Measurements from ENCODE around the gene OR6F1.
"Not testable (repeated sequence)": the region's sequence is repeated elsewhere in the genome, so short reads cannot be mapped to it uniquely, and the experiment has no call there.

The OR6F1 gene

GRCh38 chr1:247716546-247716945, at the start of gene OR6F1:
Gene OR6F1, minus strand, starts transcription at chr1:247716646. Its CDS starts 3,891 bp downstream, at chr1:247712755.
- Histone ChIP-seq H3K4me3 (no peak within 1 kb of the TSS), H3K9me3 (no peaks in the 10 kb centered on the region), H3K36me3 (replicated peaks) (no peaks in the 10 kb centered on the region), H3K4me1 (no peaks in the 10 kb centered on the region), H3K27me3 (ENCODE audit: low read depth) (no peaks in the 10 kb centered on the region)
- in situ Hi-C loops (cut with MboI; ENCODE audit: low sequenced_read_pairs) = no loop called here
- DNase-seq (ENCODE audit: low spot score in 2 of 2) = no peak

- Histone ChIP-seq H3K36me3 (replicated peaks) (no peaks in the 10 kb centered on the region), H3K4me1 (no peaks in the 10 kb centered on the region), H3K4me3 (no peak within 1 kb of the TSS), H3K9me3 (no peaks in the 10 kb centered on the region), H3K27me3 (ENCODE audit: low read depth) (no peaks in the 10 kb centered on the region)
- in situ Hi-C loops (cut with MboI; ENCODE audit: low sequenced_read_pairs) = no loop called here
- DNase-seq (ENCODE audit: low spot score in 2 of 2) = no peak
Observed at GRCh38 chr1:247760456-247760855, 44.0 kb upstream of the OR6F1 start, which contains the start of gene OR1C1. Gene OR1C1, minus strand, starts transcription at chr1:247760556. Its CDS starts 2,150 bp downstream, at chr1:247758406.

GRCh38 chr1:247754311-247754710, 37.9 kb upstream of the OR6F1 start:
- H3K4me1 ChIP-seq; H3K27me3 ChIP-seq (ENCODE audit: low read depth); DNase-seq (ENCODE audit: low spot score in 2 of 2); in situ Hi-C loops (cut with MboI; ENCODE audit: low sequenced_read_pairs); H3K9me3 ChIP-seq; H3K36me3 ChIP-seq (replicated peaks); H3K4me3 ChIP-seq: not testable (repeated sequence)

- H3K4me1 ChIP-seq = no peaks in the 10 kb centered on the region
- H3K27me3 ChIP-seq (ENCODE audit: low read depth) = no peaks in the 10 kb centered on the region
- in situ Hi-C loops (cut with MboI; ENCODE audit: low sequenced_read_pairs) = no loop called here
- no peak for DNase-seq (ENCODE audit: low spot score in 2 of 2)
- no peak overlapping the region for H3K4me3 ChIP-seq
- no peaks in the 10 kb centered on the region for H3K36me3 ChIP-seq (replicated peaks)
- no peaks in the 10 kb centered on the region for H3K9me3 ChIP-seq
Observed at GRCh38 chr1:247749870-247750269, 33.4 kb upstream of the OR6F1 start.

- no peak for DNase-seq (ENCODE audit: low spot score in 2 of 2)
- in situ Hi-C loops (cut with MboI; ENCODE audit: low sequenced_read_pairs) = no loop called here
- no peaks in the 10 kb centered on the region for H3K27me3 ChIP-seq (ENCODE audit: low read depth)
- H3K36me3 ChIP-seq (replicated peaks) = no peaks in the 10 kb centered on the region
- H3K9me3 ChIP-seq = no peaks in the 10 kb centered on the region
- H3K4me3 ChIP-seq = no peak within 1 kb of the TSS
- no peaks in the 10 kb centered on the region for H3K4me1 ChIP-seq
Observed at GRCh38 chr1:247748041-247748440, 31.6 kb upstream of the OR6F1 start, which contains the start of gene OR14A2. Gene OR14A2, minus strand, starts transcription at chr1:247748141.

GRCh38 chr1:247747616-247748015, 31.2 kb upstream of the OR6F1 start:
- H3K9me3 ChIP-seq = no peaks in the 10 kb centered on the region
- H3K4me3 ChIP-seq = no peak overlapping the region

GRCh38 chr1:247746391-247746935, 30.0 kb upstream of the OR6F1 start:
- Histone ChIP-seq H3K27me3 (ENCODE audit: low read depth) (no peaks in the 10 kb centered on the region), H3K36me3 (replicated peaks) (no peaks in the 10 kb centered on the region), H3K9me3 (no peaks in the 10 kb centered on the region), H3K4me1 (no peaks in the 10 kb centered on the region), H3K4me3 (no peak overlapping the region)
- no peak for DNase-seq (ENCODE audit: low spot score in 2 of 2)
- in situ Hi-C loops (cut with MboI; ENCODE audit: low sequenced_read_pairs) = no loop called here

More at GRCh38 chr1:247747616-247748015, 31.2 kb upstream of the OR6F1 start:
- in situ Hi-C loops (cut with MboI; ENCODE audit: low sequenced_read_pairs) = no loop called here
- DNase-seq (ENCODE audit: low spot score in 2 of 2) = no peak
- no peaks in the 10 kb centered on the region for H3K36me3 ChIP-seq (replicated peaks)
- no peaks in the 10 kb centered on the region for H3K27me3 ChIP-seq (ENCODE audit: low read depth)
- no peaks in the 10 kb centered on the region for H3K4me1 ChIP-seq

GRCh38 chr1:247742215-247742760, 25.8 kb upstream of the OR6F1 start:
- H3K4me1 ChIP-seq; H3K9me3 ChIP-seq; DNase-seq (ENCODE audit: low spot score in 2 of 2); H3K27me3 ChIP-seq (ENCODE audit: low read depth); H3K36me3 ChIP-seq (replicated peaks); in situ Hi-C loops (cut with MboI; ENCODE audit: low sequenced_read_pairs); H3K4me3 ChIP-seq: not testable (repeated sequence)

- Histone ChIP-seq H3K4me3 (no peak overlapping the region), H3K9me3 (no peaks in the 10 kb centered on the region), H3K36me3 (replicated peaks) (no peaks in the 10 kb centered on the region), H3K4me1 (no peaks in the 10 kb centered on the region), H3K27me3 (ENCODE audit: low read depth) (no peaks in the 10 kb centered on the region)
- in situ Hi-C loops (cut with MboI; ENCODE audit: low sequenced_read_pairs) = no loop called here
- DNase-seq (ENCODE audit: low spot score in 2 of 2) = no peak
Observed at GRCh38 chr1:247741756-247742155, 25.3 kb upstream of the OR6F1 start.

GRCh38 chr1:247740721-247741120, 24.3 kb upstream of the OR6F1 start:
- in situ Hi-C loops (cut with MboI; ENCODE audit: low sequenced_read_pairs) = no loop called here
- no peak for DNase-seq (ENCODE audit: low spot score in 2 of 2)
- Histone ChIP-seq H3K4me3 (no peak overlapping the region), H3K36me3 (replicated peaks) (no peaks in the 10 kb centered on the region), H3K9me3 (no peaks in the 10 kb centered on the region), H3K4me1 (no peaks in the 10 kb centered on the region), H3K27me3 (ENCODE audit: low read depth) (no peaks in the 10 kb centered on the region)

GRCh38 chr1:247738315-247738714, 21.9 kb upstream of the OR6F1 start, which contains the start of gene OR14K1:
Gene OR14K1, plus strand, starts transcription at chr1:247738615. Its CDS starts 0 bp downstream, at chr1:247738615.
- H3K36me3 ChIP-seq (replicated peaks) = no peaks in the 10 kb centered on the region
- no peak for DNase-seq (ENCODE audit: low spot score in 2 of 2)
- in situ Hi-C loops (cut with MboI; ENCODE audit: low sequenced_read_pairs) = no loop called here
- H3K4me1 ChIP-seq = no peaks in the 10 kb centered on the region
- H3K9me3 ChIP-seq = no peaks in the 10 kb centered on the region
- H3K4me3 ChIP-seq = no peak within 1 kb of the TSS
- H3K27me3 ChIP-seq (ENCODE audit: low read depth) = no peaks in the 10 kb centered on the region

- no peaks in the 10 kb centered on the region for H3K4me1 ChIP-seq
- H3K4me3 ChIP-seq = no peak overlapping the region
- H3K27me3 ChIP-seq (ENCODE audit: low read depth) = no peaks in the 10 kb centered on the region
- DNase-seq (ENCODE audit: low spot score in 2 of 2) = no peak
- no peaks in the 10 kb centered on the region for H3K9me3 ChIP-seq
- in situ Hi-C loops (cut with MboI; ENCODE audit: low sequenced_read_pairs) = no loop called here
- H3K36me3 ChIP-seq (replicated peaks) = no peaks in the 10 kb centered on the region
Observed at GRCh38 chr1:247721222-247721621, 4.8 kb upstream of the OR6F1 start.

- Histone ChIP-seq H3K4me1 (no peaks in the 10 kb centered on the region), H3K27me3 (ENCODE audit: low read depth) (no peaks in the 10 kb centered on the region), H3K4me3 (no peak overlapping the region), H3K9me3 (no peaks in the 10 kb centered on the region), H3K36me3 (replicated peaks) (no peaks in the 10 kb centered on the region)
- in situ Hi-C loops (cut with MboI; ENCODE audit: low sequenced_read_pairs) = no loop called here
- no peak for DNase-seq (ENCODE audit: low spot score in 2 of 2)
Observed at GRCh38 chr1:247713753-247714152, 2.7 kb downstream of the OR6F1 start.

- H3K4me3 ChIP-seq; H3K27me3 ChIP-seq (ENCODE audit: low read depth); in situ Hi-C loops (cut with MboI; ENCODE audit: low sequenced_read_pairs); DNase-seq (ENCODE audit: low spot score in 2 of 2); H3K9me3 ChIP-seq; H3K4me1 ChIP-seq; H3K36me3 ChIP-seq (replicated peaks): not testable (repeated sequence)
Observed at GRCh38 chr1:247710681-247711080, 5.8 kb downstream of the OR6F1 start.

- DNase-seq (ENCODE audit: low spot score in 2 of 2) = no peak
- H3K9me3 ChIP-seq = no peaks in the 10 kb centered on the region
Observed at GRCh38 chr1:247701338-247701737, 15.1 kb downstream of the OR6F1 start.

More at GRCh38 chr1:247701338-247701737, 15.1 kb downstream of the OR6F1 start:
- H3K4me1 ChIP-seq = no peaks in the 10 kb centered on the region
- H3K36me3 ChIP-seq (replicated peaks) = no peaks in the 10 kb centered on the region
- H3K4me3 ChIP-seq = no peak overlapping the region
- H3K27me3 ChIP-seq (ENCODE audit: low read depth) = no peaks in the 10 kb centered on the region
- in situ Hi-C loops (cut with MboI; ENCODE audit: low sequenced_read_pairs) = no loop called here
